Liver (tissue), 9 donors: Measurements from ENCODE around the gene CAMSAP2. TPM values are rescaled to one million over a fixed set of nuclear protein-coding genes. Genes with fewer than 3 reads are reported as not detected.

ENCODE experiments used
- DNase-seq: peaks from one replicate; pipeline ENCODE4 v3.0.0-alpha.2; 2017; ENCODE audit warnings: low spot score
- H3K27ac ChIP-seq, 2 donors: one replicate each; pipeline ENCODE4 v1.7.0; 2013; ENCODE audit warnings: inconsistent platforms in 2 of 2, low read length in 2 of 2, control low read depth in 1 of 2, low read depth in 1 of 2, mild to moderate bottlenecking in 1 of 2
- H3K27me3 ChIP-seq, 4 donors: one replicate each; pipeline versions ENCODE4 v1.6.1 to v1.7.0; 2013; ENCODE audit warnings: low read length in 3 of 4, inconsistent platforms in 1 of 4, mild to moderate bottlenecking in 1 of 4, moderate library complexity in 1 of 4; ENCODE audit not compliant: control insufficient read depth in 4 of 4, insufficient read depth in 4 of 4
- H3K36me3 ChIP-seq, 4 donors: one replicate each; pipeline versions ENCODE4 v1.6.1 to v1.7.0; 2013; ENCODE audit warnings: low read length in 3 of 4, mild to moderate bottlenecking in 3 of 4, low read depth in 1 of 4, moderate library complexity in 1 of 4; ENCODE audit not compliant: control insufficient read depth in 4 of 4, insufficient read depth in 3 of 4
- H3K4me1 ChIP-seq, 4 donors: one replicate each; pipeline versions ENCODE4 v1.6.1 to v1.7.0; 2013; ENCODE audit warnings: low read length in 3 of 4, mild to moderate bottlenecking in 3 of 4, moderate library complexity in 1 of 4; ENCODE audit not compliant: control insufficient read depth in 4 of 4, insufficient read depth in 4 of 4
- H3K4me3 ChIP-seq, 3 donors: one replicate each; pipeline versions ENCODE4 v1.6.1 to v1.7.0; 2013; ENCODE audit warnings: low read length in 3 of 3, control low read depth in 1 of 3, low read depth in 1 of 3, mild to moderate bottlenecking in 1 of 3
- H3K9ac ChIP-seq, 2 donors: one replicate each; pipeline ENCODE4 v1.7.0; 2013; ENCODE audit warnings: low read length in 2 of 2, mild to moderate bottlenecking in 2 of 2, moderate library complexity in 2 of 2, control low read depth in 1 of 2, low read depth in 1 of 2
- H3K9me3 ChIP-seq, 4 donors: one replicate each; pipeline versions ENCODE4 v1.6.1 to v1.7.0; 2013; ENCODE audit warnings: low read length in 3 of 4; ENCODE audit not compliant: control insufficient read depth in 4 of 4
- ATF3 ChIP-seq: IDR thresholded peaks from 2 replicates; pipeline ENCODE4 v1.6.1; 2016; ENCODE audit warnings: antibody characterized with exemption
- CTCF ChIP-seq: fragments of 150-350 bp; IDR thresholded peaks from 2 replicates; pipeline ENCODE4 v1.5.1; 2017; ENCODE audit warnings: improper control_type of control experiment, low read depth, low read length; ENCODE audit not compliant: missing input control
- EGR1 ChIP-seq, 2 donors: IDR thresholded peaks; 2 replicates each; pipeline ENCODE4 v1.6.1; 2016 to 2018; ENCODE audit warnings: antibody characterized with exemption in 2 of 2, low read depth in 2 of 2
- FOXA1 ChIP-seq: IDR thresholded peaks from 2 replicates; pipeline ENCODE4 v1.6.1; 2016; ENCODE audit warnings: antibody characterized with exemption
- GABPA ChIP-seq, 2 donors: IDR thresholded peaks in 1 of 2; conservative IDR thresholded peaks in 1 of 2; 2 replicates each; pipeline ENCODE4 v1.6.1; 2016; ENCODE audit warnings: antibody characterized with exemption in 2 of 2, mild to moderate bottlenecking in 1 of 2, moderate library complexity in 1 of 2
- HNF4A ChIP-seq, 2 donors: conservative IDR thresholded peaks; 2 replicates each; pipeline ENCODE4 v1.6.1; 2016; ENCODE audit warnings: antibody characterized with exemption in 2 of 2, mild to moderate bottlenecking in 2 of 2
- HNF4G ChIP-seq: IDR thresholded peaks from 2 replicates; pipeline ENCODE4 v1.6.1; 2016; ENCODE audit warnings: antibody characterized with exemption
- JUND ChIP-seq, 2 donors: IDR thresholded peaks; 2 replicates each; pipeline ENCODE4 v1.6.1; 2016; ENCODE audit warnings: antibody characterized with exemption in 2 of 2
- MAX ChIP-seq: IDR thresholded peaks from 2 replicates; pipeline ENCODE4 v1.6.1; 2016; ENCODE audit warnings: antibody characterized with exemption
- RAD21 ChIP-seq, 2 donors: IDR thresholded peaks; 2 replicates each; pipeline ENCODE4 v1.6.1; 2016; ENCODE audit warnings: antibody characterized with exemption in 2 of 2, mild to moderate bottlenecking in 2 of 2
- REST ChIP-seq: IDR thresholded peaks from 2 replicates; pipeline ENCODE4 v1.6.1; 2016; ENCODE audit warnings: antibody characterized with exemption, mild to moderate bottlenecking
- RXRA ChIP-seq, 2 donors: IDR thresholded peaks; 2 replicates each; pipeline ENCODE4 v1.6.1; 2017 to 2018; ENCODE audit warnings: antibody characterized with exemption in 2 of 2, mild to moderate bottlenecking in 1 of 2
- SP1 ChIP-seq: IDR thresholded peaks from 2 replicates; pipeline ENCODE4 v1.6.1; 2018; ENCODE audit warnings: antibody characterized with exemption, mild to moderate bottlenecking
- TAF1 ChIP-seq: conservative IDR thresholded peaks from 2 replicates; pipeline ENCODE4 v1.6.1; 2016; ENCODE audit warnings: antibody characterized with exemption, mild to moderate bottlenecking
- YY1 ChIP-seq: IDR thresholded peaks from 2 replicates; pipeline ENCODE4 v1.6.1; 2016; ENCODE audit warnings: antibody characterized with exemption, mild to moderate bottlenecking
- ZBTB33 ChIP-seq: IDR thresholded peaks from 2 replicates; pipeline ENCODE4 v1.6.1; 2016; ENCODE audit warnings: antibody characterized with exemption
- WGBS: extraction: QIAGEN DNeasy Blood & Tissue Kit; methylation state at CpG from one replicate; pipeline ENCODE4 v1.1.7; 2013; 5-methylcytosine and 5-hydroxymethylcytosine counted together
- polyA plus RNA-seq, 2 donors: library from polyadenylated mRNA; stranded (reverse) in 1 of 2; unstranded in 1 of 2; fragments of 200-250 nt in 1 of 2; fragments of >200 nt in 1 of 2; fragmentation: Nextera tagmentation in 1 of 2; extraction: Ambion mirVana in 1 of 2; gene quantifications; one replicate each; pipeline versions ENCODE4 v1.2.1 to v1.2.3, GENCODE V29; 2013 to 2015
- total RNA-seq, 2 donors: library from RNA; depleted of rRNA; stranded (reverse); fragments of >200 nt; gene quantifications; one replicate each; pipeline ENCODE4 v1.2.3, GENCODE V29; 2014
- donor health status: healthy.
- donor health status: healthy.
- donor health status: healthy.
- donor health status: healthy.
- donor health status: healthy.

Gene CAMSAP2
- total and polyA plus RNA-seq, 4 donors = 1.9 to 8.6 (median 3.5) TPM

- TF ChIP-seq ZBTB33 = no peak
Measured at GRCh38 chr1:200866116-200866515, 127.4 kb downstream of the CAMSAP2 start (continued).

- Histone ChIP-seq H3K9ac (no peak overlapping the region), H3K36me3 (peaks cover 0 to 6% (median 5%) of the 10 kb centered on the region in 4 donors), H3K27ac (no peak overlapping the region), H3K27me3 (peaks cover 0 to 2% (median 0%) of the 10 kb centered on the region in 4 donors), H3K4me1 (no peaks in the 10 kb centered on the region), H3K9me3 (no peaks in the 10 kb centered on the region), H3K4me3 (no peak overlapping the region)
- 59% methylated on average over 5 of the region's 5 CpGs for WGBS
- no peak for TF ChIP-seq MAX
- TF ChIP-seq CTCF = no peak
- no peak for TF ChIP-seq EGR1 (IDR thresholded peaks at IDR 0.05; ENCODE audit: low read depth in 2 of 2)
- TF ChIP-seq HNF4A (conservative IDR thresholded peaks at IDR 0.05) = no peak
- TF ChIP-seq GABPA (IDR thresholded peaks at IDR 0.05 in 1 of 2, conservative IDR thresholded peaks at IDR 0.05 in 1 of 2) = no peak
- no peak for TF ChIP-seq FOXA1
- TF ChIP-seq RAD21 (IDR thresholded peaks at IDR 0.05) = no peak
- no peak for DNase-seq
Measured at GRCh38 chr1:200866521-200866920, 127.8 kb downstream of the CAMSAP2 start.

- no peaks in the 10 kb centered on the region for H3K4me1 ChIP-seq
- no peaks in the 10 kb centered on the region for H3K9me3 ChIP-seq
- no peak for TF ChIP-seq FOXA1
- TF ChIP-seq YY1 = no peak
- no peak for TF ChIP-seq MAX
- no peak for TF ChIP-seq REST
- no peak for TF ChIP-seq SP1
- no peak for TF ChIP-seq GABPA (IDR thresholded peaks at IDR 0.05 in 1 of 2, conservative IDR thresholded peaks at IDR 0.05 in 1 of 2)
- no peak for TF ChIP-seq JUND (IDR thresholded peaks at IDR 0.05)
- no peak for TF ChIP-seq RAD21 (IDR thresholded peaks at IDR 0.05)
- TF ChIP-seq ATF3 = no peak
- no peak for TF ChIP-seq HNF4A (conservative IDR thresholded peaks at IDR 0.05)
- no peak for TF ChIP-seq EGR1 (IDR thresholded peaks at IDR 0.05; ENCODE audit: low read depth in 2 of 2)
- no peak for TF ChIP-seq RXRA (IDR thresholded peaks at IDR 0.05)
- no peak for TF ChIP-seq ZBTB33
- no peak for TF ChIP-seq TAF1
- TF ChIP-seq HNF4G = no peak
- 61% methylated on average over 11 of the region's 11 CpGs for WGBS
- H3K27ac ChIP-seq = no peak overlapping the region
- no peak overlapping the region for H3K4me3 ChIP-seq
- H3K9ac ChIP-seq = no peak overlapping the region
- H3K27me3 ChIP-seq = peaks cover 0 to 2% (median 0%) of the 10 kb centered on the region in 4 donors
- H3K36me3 ChIP-seq = peaks cover 0 to 6% (median 5%) of the 10 kb centered on the region in 4 donors
- no peak for DNase-seq
Measured at GRCh38 chr1:200867018-200867811, 128.5 kb downstream of the CAMSAP2 start.
